ENCODE results near the gene CALCA.

Gene CALCA

GRCh38 chr11:14942745-14943144 is 29.4 kb downstream of the CALCA start:
- no peak for DNase-seq

- no peak for DNase-seq
Measured at GRCh38 chr11:14938936-14939335, 33.2 kb downstream of the CALCA start.

GRCh38 chr11:14934641-14935351 is 37.4 kb downstream of the CALCA start:
- no peak for DNase-seq

GRCh38 chr11:14932447-14932846 is 39.7 kb downstream of the CALCA start:
- DNase-seq, result no peak

GRCh38 chr11:14930369-14930768 is 41.8 kb downstream of the CALCA start:
- no peak for DNase-seq

GRCh38 chr11:14927146-14927545 is 45.0 kb downstream of the CALCA start:
- DNase-seq, result no peak

- no peak for DNase-seq
Measured at GRCh38 chr11:14924318-14924717, 47.8 kb downstream of the CALCA start.

Data from stimulated activated CD4-positive, alpha-beta T cell treated with anti-CD3 and anti-CD28 coated beads, Interleukin-4, amount 100 ng/mL, for 1 hour (primary cell).